ENCODE results near the gene KIF18B. TPM values are rescaled to one million over a fixed set of nuclear protein-coding genes. Genes with fewer than 3 reads are reported as not detected.

KIF18B gene
- total RNA-seq, 1 donor from 2014 or later, result 22.5 TPM

DNA sequence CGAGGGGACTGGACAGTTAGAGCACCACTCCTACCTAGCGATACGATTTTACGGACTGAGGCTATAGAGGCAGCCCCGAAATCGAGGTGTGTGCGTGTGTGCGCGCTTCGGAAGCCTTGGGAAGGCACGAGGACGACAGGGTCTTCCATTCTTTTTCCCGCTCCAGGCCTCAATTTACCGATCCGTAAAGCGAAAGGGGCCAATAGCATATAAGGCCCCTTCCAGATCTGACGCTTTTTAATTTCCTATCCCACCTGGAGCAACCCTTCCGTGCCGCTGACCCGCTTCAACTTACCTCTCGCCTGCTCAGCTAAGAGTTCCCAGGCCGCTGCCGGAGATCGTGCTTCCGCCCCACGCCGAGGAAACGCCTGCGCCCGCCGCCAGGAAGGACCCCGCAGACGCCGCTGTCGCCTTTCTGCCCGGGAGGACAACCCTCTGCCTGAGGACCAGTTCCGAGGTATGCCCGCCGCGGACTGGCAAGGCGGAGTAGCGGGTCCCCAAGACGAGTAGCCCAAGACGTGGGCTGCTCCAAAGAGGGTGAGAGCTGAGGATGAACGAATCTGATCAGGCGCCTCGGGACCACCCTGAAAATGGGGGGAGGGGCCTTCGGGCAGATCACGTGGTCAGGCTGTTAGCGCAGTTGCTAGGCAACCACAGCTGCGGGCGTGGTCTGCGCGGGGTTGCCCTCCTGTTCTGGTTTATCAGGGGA, 48.3 kb downstream of the KIF18B start, which contains the start of gene EFTUD2:
Gene EFTUD2 (minus strand): TSS at position 372 of the 709 bp plus-strand sequence. CDS start 4,924 bp downstream, outside the sequence.
- TF ChIP-seq, protein P1, sequence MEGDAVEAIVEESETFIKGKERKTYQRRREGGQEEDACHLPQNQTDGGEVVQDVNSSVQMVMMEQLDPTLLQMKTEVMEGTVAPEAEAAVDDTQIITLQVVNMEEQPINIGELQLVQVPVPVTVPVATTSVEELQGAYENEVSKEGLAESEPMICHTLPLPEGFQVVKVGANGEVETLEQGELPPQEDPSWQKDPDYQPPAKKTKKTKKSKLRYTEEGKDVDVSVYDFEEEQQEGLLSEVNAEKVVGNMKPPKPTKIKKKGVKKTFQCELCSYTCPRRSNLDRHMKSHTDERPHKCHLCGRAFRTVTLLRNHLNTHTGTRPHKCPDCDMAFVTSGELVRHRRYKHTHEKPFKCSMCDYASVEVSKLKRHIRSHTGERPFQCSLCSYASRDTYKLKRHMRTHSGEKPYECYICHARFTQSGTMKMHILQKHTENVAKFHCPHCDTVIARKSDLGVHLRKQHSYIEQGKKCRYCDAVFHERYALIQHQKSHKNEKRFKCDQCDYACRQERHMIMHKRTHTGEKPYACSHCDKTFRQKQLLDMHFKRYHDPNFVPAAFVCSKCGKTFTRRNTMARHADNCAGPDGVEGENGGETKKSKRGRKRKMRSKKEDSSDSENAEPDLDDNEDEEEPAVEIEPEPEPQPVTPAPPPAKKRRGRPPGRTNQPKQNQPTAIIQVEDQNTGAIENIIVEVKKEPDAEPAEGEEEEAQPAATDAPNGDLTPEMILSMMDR (conservative IDR thresholded peaks at IDR 0.05; ENCODE audit: low read depth, low read length), result no peak
- peak; percentile 41 for DNase-seq (ENCODE audit: low read depth)
- H3K4me3 ChIP-seq (ENCODE audit: low read depth, low read length), result peak within 1 kb of the TSS; percentile 79

DNA sequence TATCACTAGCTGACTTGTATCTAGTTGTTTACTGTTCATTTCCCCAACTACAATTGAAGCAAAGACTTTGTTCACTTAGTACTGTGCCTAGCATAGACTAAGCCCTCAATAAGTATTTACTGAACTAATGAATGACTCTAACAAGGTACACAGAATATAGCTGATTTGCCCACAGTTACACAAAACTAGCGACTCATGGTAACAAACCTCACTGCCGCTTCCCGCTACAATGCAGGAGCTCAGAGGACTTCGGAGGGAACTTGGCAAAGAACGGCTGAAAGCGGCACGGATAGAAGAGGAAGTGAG, 48.9 kb downstream of the KIF18B start:
- no peak for DNase-seq (ENCODE audit: low read depth)
- TF ChIP-seq, protein P1 (conservative IDR thresholded peaks at IDR 0.05; ENCODE audit: low read depth, low read length), result no peak
- peak overlapping the region; percentile 79 for H3K4me3 ChIP-seq (ENCODE audit: low read depth, low read length)

DNA sequence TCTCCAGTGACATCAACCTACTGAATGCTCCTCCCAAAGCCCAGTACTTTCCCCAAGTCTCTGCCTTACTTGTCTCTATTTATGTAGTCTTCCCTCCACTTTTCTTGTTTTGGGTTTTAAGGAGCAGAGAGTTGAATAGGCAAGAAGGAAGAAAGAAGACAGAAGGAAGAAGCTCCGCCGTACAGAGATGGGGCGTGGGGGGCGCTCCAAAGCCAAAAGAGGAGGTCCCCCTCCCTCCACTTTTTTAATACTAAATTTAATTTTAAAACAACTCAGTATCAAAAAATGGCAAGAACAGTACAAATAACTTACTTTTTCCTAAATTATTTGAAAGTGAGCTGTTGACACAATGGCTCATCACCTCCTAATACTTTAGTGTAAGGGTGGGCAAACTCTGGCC, 52.9 kb downstream of the KIF18B start:
- no peak overlapping the region for H3K4me3 ChIP-seq (ENCODE audit: low read depth, low read length)
- no peak for DNase-seq (ENCODE audit: low read depth)
- TF ChIP-seq, protein P1 (conservative IDR thresholded peaks at IDR 0.05; ENCODE audit: low read depth, low read length), result no peak

DNA sequence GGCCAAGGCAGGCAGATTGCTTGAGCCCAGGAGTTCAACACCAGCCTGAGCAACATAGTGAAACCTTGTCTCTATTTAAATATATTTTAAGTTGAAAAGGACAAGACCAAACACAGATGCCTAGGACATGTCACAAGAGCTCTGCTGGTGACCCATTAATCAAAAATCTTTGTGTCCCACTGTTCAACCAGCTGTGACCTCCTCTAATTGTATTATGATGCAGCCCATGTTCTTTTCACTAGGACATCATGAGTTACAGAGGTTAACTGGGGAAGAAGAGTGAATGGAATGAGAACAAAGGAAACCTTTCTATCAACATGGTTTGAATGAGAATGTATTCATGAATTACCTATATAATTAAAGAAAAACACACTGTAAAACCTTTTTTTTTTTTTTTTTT, 55.3 kb downstream of the KIF18B start:
- TF ChIP-seq, protein P1 (conservative IDR thresholded peaks at IDR 0.05; ENCODE audit: low read depth, low read length), result no peak
- no peak overlapping the region for H3K4me3 ChIP-seq (ENCODE audit: low read depth, low read length)
- no peak for DNase-seq (ENCODE audit: low read depth)

DNA sequence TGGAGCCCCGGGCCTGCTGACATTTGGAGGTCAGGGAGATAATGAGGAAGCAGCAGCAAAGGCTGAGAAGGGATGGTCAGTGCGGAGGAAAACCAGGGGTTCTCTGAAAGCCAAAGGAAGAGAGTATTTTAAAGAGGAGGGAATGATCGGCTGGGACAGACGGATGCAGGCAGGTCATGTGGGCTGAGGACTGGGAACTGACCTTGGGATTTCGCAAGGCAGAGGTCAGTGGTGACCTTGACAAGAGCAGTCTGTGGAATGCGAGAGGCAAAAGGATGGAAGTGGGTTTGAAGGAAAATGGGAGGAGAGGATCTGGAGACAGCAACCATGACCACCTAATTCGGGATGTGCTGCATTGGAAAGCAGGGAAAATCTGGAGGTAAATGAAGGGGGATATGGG, 58.6 kb downstream of the KIF18B start:
- TF ChIP-seq, protein P1 (conservative IDR thresholded peaks at IDR 0.05; ENCODE audit: low read depth, low read length), result no peak
- no peak for DNase-seq (ENCODE audit: low read depth)

DNA sequence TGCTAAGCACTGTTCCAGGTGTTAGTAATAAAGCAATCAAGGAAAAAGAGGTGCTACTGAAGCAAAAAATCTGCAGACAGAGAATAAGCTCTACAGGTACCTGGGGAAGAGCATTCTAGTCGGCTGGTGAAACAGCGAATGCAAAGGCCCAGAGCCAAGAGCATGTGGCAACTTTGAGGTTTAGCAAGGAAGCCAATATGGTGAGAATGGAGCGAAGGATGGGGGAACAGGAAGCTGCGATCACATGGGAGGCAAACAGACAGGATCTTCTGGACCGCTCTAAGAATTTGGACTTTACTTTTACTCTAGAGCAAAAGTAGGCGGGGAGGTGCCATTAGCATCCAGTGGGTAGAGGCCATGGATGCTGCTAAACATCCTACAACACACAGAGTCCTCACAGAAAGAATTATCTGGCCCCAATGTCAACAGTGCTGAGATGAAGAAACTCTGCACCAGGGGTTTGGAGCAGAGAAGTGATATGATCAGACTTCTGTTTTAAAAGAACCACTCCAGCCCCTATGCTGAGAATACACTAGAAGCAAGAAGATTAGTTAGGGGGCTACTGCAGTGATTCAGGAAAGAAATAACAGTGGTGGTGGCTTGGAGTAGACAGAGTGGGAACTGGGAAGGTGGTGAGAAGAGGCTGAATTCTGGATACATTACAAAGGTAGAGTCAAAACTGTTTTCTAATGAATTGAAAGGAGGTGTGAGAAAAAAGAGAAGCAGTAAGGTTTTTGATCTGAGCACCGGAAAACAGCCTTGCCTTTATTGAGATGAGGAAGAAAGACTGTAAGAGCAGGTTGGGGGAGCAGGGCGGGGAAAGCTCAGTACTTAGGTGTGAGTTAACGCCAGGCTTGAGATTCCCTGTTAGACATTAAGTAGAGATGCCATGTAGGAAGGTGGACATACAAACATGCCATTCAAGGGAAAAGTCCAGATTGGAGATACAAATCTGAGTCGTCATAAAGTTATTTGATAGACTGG, 59.3 kb downstream of the KIF18B start:
- DNase-seq (ENCODE audit: low read depth), result no peak
- no peak overlapping the region for H3K4me3 ChIP-seq (ENCODE audit: low read depth, low read length)
- TF ChIP-seq, protein P1 (conservative IDR thresholded peaks at IDR 0.05; ENCODE audit: low read depth, low read length), result no peak

More for the DNA sequence above, 58.6 kb downstream of the KIF18B start:
- H3K4me3 ChIP-seq (ENCODE audit: low read depth, low read length), result no peak overlapping the region

All from epithelial cell of proximal tubule (primary cell).